ENCODE data around the gene SIX2. TPM values are rescaled to one million over a fixed set of nuclear protein-coding genes. Genes with fewer than 3 reads are reported as not detected.
A peak's percentile ranks its signal among the peaks of the same experiment; 100 is the strongest.

The SIX2 gene
- total RNA-seq, 2 experiments from 2014 or later, result not detected

DNA sequence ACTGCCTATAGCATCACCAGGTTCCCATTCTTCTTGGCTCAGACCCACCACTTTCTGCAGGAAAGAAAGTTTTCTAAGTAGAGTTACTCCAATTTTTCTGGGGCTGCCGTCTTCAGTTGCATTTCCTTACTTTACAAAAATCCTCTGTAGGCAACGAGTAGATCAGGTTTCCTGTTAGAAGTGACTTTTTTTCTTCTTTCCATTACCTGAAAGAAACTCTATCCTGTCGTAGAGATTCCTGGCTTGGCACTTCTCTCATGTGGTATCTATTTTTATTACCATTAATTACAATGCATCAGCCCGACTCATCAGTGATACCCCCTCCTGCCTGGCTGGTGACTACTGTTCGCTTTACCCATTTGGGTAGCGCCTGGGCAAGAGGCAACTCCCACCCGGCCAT lies 5.6 kb upstream of the SIX2 start:
- DNase-seq, result no peak
- H3K27me3 Mint-ChIP-seq, result peaks cover 57% of the 10 kb centered on the region
- CTCF ChIA-PET, result interaction anchor here (0.8 to 3.4 kb wide), 2 partner anchors 9 to 479 kb away, joined by 3 to 13 read pairs; no protein-coding TSS in a partner anchor
- peaks cover 5% of the 10 kb centered on the region for H3K4me1 Mint-ChIP-seq
- no peaks in the 10 kb centered on the region for H3K9me3 Mint-ChIP-seq (ENCODE audit: low read depth)
- intact Hi-C loops (cut with DNase I, micrococcal nuclease), result loop anchor here (1.0 to 5.0 kb wide), 2 partner anchors 34 to 73 kb away; partner anchors contain the start of gene SIX3 (in 1 of the 2)
- no peak overlapping the region for H3K4me3 Mint-ChIP-seq
- no peak for ATAC-seq
- H3K36me3 Mint-ChIP-seq (ENCODE audit: low read depth), result no peaks in the 10 kb centered on the region
- POLR2A ChIA-PET, result no interaction called here
- H3K27ac Mint-ChIP-seq, result no peak overlapping the region

DNA sequence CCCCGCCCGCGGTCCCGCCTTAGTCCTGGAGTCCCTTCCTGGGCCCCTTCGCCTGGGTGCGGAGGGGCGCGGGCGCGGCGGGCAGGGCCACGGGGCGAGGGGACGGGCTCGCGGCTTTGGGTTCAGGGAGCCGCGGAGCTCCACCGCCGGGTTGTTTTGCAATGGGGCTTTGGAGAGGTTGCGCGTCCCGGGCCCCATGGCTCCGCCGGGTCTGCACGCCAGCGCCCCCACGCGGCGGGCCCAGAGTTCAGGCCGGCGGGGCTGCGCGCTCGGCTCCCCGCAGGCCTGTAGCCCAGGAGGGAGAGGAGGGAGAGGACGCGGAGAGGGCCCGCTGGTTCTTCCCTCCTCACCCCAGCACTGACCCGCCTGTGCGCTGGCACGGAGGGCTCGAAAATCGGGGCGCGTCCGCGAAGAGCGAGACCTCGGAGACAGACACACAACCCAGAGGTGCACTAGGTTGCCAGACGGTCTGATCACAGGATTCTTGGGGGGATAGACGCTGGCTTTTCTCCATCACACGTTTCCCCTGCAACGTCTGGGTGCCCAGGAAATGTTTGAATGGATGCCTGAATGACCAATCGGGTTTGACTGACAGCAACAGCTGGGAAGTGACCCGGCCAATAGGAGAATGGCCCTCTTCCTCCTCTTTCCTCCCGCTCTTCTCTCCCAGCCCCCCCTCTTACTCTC lies 4.9 kb upstream of the SIX2 start:
- CTCF ChIA-PET, result interaction anchor here (0.6 to 3.4 kb wide), 5 partner anchors 9 to 480 kb away, joined by 3 to 13 read pairs (median 3); no protein-coding TSS in a partner anchor
- Mint-ChIP-seq H3K4me3 (no peak overlapping the region), H3K27ac (no peak overlapping the region), H3K9me3 (ENCODE audit: low read depth) (no peaks in the 10 kb centered on the region), H3K27me3 (peaks cover 59% of the 10 kb centered on the region), H3K4me1 (peaks cover 6% of the 10 kb centered on the region), H3K36me3 (ENCODE audit: low read depth) (no peaks in the 10 kb centered on the region)
- ATAC-seq (peak; percentile 83), DNase-seq (peak; percentile 73)
- POLR2A ChIA-PET, result no interaction called here
- intact Hi-C loops (cut with DNase I, micrococcal nuclease), result loop anchor here (1.0 to 5.0 kb wide), 2 partner anchors 33 to 72 kb away; partner anchors contain the start of gene SIX3 (in 1 of the 2)

GRCh38 chr2:45013229-45014015 lies 4.2 kb upstream of the SIX2 start:
- peaks cover 9% of the 10 kb centered on the region for H3K4me1 Mint-ChIP-seq
- DNase-seq (no peak), ATAC-seq (no peak)
- no peak overlapping the region for H3K27ac Mint-ChIP-seq
- H3K36me3 Mint-ChIP-seq (ENCODE audit: low read depth), result no peaks in the 10 kb centered on the region
- H3K27me3 Mint-ChIP-seq, result peaks cover 61% of the 10 kb centered on the region
- POLR2A ChIA-PET, result no interaction called here
- no peak overlapping the region for H3K4me3 Mint-ChIP-seq
- no peaks in the 10 kb centered on the region for H3K9me3 Mint-ChIP-seq (ENCODE audit: low read depth)
- intact Hi-C loops (cut with DNase I, micrococcal nuclease), result loop anchor here (1.0 to 5.0 kb wide), 2 partner anchors 32 to 71 kb away; partner anchors contain the start of gene SIX3 (in 1 of the 2)
- CTCF ChIA-PET, result interaction anchor here (0.6 to 3.4 kb wide), 7 partner anchors 26 to 631 kb away, joined by 3 to 13 read pairs (median 4); no protein-coding TSS in a partner anchor

GRCh38 chr2:45012733-45013132 lies 3.5 kb upstream of the SIX2 start:
- DNase-seq (no peak), ATAC-seq (no peak)
- H3K36me3 Mint-ChIP-seq (ENCODE audit: low read depth), result no peaks in the 10 kb centered on the region
- no peak overlapping the region for H3K27ac Mint-ChIP-seq
- intact Hi-C loops (cut with DNase I, micrococcal nuclease), result loop anchor here in 1 of 2 experiments (5.0 kb wide), 1 partner anchor 70 kb away; the partner anchor contains the start of gene SIX3
- H3K4me3 Mint-ChIP-seq, result peak overlapping the region; percentile 15
- no peaks in the 10 kb centered on the region for H3K9me3 Mint-ChIP-seq (ENCODE audit: low read depth)
- ChIA-PET CTCF (interaction anchor here (0.6 to 3.4 kb wide), 5 partner anchors 40 to 632 kb away, joined by 3 to 13 read pairs (median 4); no protein-coding TSS in a partner anchor), POLR2A (no interaction called here)
- peaks cover 12% of the 10 kb centered on the region for H3K4me1 Mint-ChIP-seq
- peaks cover 62% of the 10 kb centered on the region for H3K27me3 Mint-ChIP-seq

DNA sequence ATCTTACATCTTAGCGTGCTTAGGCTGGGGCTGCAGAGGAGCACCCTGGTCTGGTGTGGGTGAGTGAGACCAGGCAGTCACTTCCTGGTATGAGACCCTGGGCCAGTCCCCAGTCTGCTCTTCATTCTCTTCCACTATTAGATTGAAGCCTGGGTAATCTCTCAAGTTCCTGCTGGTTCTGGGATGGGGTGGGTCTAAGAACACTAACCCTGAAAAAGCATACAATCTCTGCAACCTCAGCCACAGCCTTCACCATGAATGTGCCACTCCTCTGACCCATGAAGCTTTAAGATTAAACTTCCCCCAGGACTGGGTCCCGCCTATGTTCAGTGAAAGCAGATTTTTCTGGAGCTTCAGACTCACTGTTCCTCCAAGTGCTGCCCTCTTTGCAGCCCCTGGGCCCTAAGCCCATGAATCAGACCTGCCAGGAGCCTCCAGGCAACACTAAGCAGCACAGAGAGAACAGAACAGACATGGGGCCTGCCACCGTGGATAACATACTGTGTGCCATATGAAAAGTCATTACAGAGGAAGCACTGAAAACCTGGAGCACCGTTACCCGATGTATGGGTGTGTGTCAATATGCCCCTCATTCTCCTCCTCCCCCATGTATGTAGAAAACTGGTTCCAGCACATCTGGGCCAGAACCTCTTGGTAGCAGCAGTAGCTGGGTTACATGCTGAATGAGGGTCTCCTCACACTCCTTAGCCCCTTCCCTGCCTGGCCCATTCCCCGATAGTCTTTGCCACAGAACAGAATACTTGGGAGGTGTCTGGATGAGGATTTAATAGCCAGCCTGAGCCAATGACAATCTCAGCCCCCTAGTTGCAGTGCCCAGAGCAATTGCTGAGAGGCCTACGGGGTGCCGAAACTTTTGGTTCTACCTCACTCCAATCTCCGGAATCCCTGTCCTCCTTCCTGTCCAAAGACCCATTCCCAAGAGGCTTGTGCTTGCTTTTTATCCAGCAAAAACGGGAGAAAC lies 2.7 kb upstream of the SIX2 start:
- POLR2A ChIA-PET, result no interaction called here
- DNase-seq, result no peak
- Mint-ChIP-seq H3K4me1 (peaks cover 12% of the 10 kb centered on the region), H3K4me3 (no peak overlapping the region), H3K27me3 (peaks cover 67% of the 10 kb centered on the region), H3K36me3 (ENCODE audit: low read depth) (no peaks in the 10 kb centered on the region), H3K9me3 (ENCODE audit: low read depth) (no peaks in the 10 kb centered on the region), H3K27ac (no peak overlapping the region)
- CTCF ChIA-PET, result interaction anchor here (0.6 to 3.4 kb wide), 5 partner anchors 30 to 1225 kb away, joined by 3 to 13 read pairs (median 4); no protein-coding TSS in a partner anchor
- intact Hi-C loops (cut with DNase I, micrococcal nuclease), result loop anchor here in 1 of 2 experiments (5.0 kb wide), 1 partner anchor 70 kb away; the partner anchor contains the start of gene SIX3
- no peak for ATAC-seq

DNA sequence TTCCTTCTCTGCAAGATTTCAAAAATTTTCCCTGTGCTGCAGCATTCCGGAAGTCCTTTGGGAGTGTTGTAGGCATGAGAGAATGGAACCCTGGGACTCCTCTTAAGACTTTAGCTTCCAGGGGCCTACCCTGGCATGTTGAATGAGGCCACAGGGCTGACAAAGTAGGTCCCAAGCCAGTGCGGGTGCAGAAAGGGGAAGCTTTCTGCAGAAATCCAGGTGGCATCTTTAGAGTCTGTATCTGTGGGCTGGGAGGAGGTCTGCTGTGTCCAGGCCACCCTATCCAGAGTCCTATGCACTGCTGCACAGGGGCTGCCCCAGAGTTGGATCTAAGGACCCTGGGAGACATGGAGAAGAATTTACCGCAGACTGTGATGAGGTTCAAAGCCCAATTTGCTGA lies 1.9 kb upstream of the SIX2 start:
- ATAC-seq (no peak), DNase-seq (no peak)
- peaks cover 15% of the 10 kb centered on the region for H3K4me1 Mint-ChIP-seq
- no peaks in the 10 kb centered on the region for H3K9me3 Mint-ChIP-seq (ENCODE audit: low read depth)
- POLR2A ChIA-PET, result no interaction called here
- no peaks in the 10 kb centered on the region for H3K36me3 Mint-ChIP-seq (ENCODE audit: low read depth)
- intact Hi-C loops (cut with DNase I, micrococcal nuclease), result loop anchor here in 1 of 2 experiments (5.0 kb wide), 1 partner anchor 69 kb away; the partner anchor contains the start of gene SIX3
- H3K4me3 Mint-ChIP-seq, result no peak overlapping the region
- H3K27me3 Mint-ChIP-seq, result peaks cover 74% of the 10 kb centered on the region
- CTCF ChIA-PET, result interaction anchor here (0.6 to 1.4 kb wide), 4 partner anchors 12 to 1226 kb away, joined by 3 to 5 read pairs (median 4); no protein-coding TSS in a partner anchor
- H3K27ac Mint-ChIP-seq, result no peak overlapping the region

- no peaks in the 10 kb centered on the region for H3K9me3 Mint-ChIP-seq (ENCODE audit: low read depth)
- POLR2A ChIA-PET, result no interaction called here
- peaks cover 16% of the 10 kb centered on the region for H3K4me1 Mint-ChIP-seq
- peaks cover 72% of the 10 kb centered on the region for H3K27me3 Mint-ChIP-seq
- H3K36me3 Mint-ChIP-seq (ENCODE audit: low read depth), result no peaks in the 10 kb centered on the region
- CTCF ChIA-PET, result interaction anchor here (0.8 to 1.4 kb wide), 2 partner anchors 12 to 206 kb away, joined by 3 to 5 read pairs; no protein-coding TSS in a partner anchor
- ATAC-seq (no peak), DNase-seq (no peak)
- H3K27ac Mint-ChIP-seq, result no peak overlapping the region
- H3K4me3 Mint-ChIP-seq, result no peak overlapping the region
- intact Hi-C loops (cut with DNase I, micrococcal nuclease), result loop anchor here in 1 of 2 experiments (5.0 kb wide), 1 partner anchor 68 kb away; the partner anchor contains the start of gene SIX3
Observed at GRCh38 chr2:45010702-45011012, 1.4 kb upstream of the SIX2 start.

- no peak overlapping the region for H3K4me3 Mint-ChIP-seq
Observed at GRCh38 chr2:45009928-45010701, 863 bp upstream of the SIX2 start.

DNA sequence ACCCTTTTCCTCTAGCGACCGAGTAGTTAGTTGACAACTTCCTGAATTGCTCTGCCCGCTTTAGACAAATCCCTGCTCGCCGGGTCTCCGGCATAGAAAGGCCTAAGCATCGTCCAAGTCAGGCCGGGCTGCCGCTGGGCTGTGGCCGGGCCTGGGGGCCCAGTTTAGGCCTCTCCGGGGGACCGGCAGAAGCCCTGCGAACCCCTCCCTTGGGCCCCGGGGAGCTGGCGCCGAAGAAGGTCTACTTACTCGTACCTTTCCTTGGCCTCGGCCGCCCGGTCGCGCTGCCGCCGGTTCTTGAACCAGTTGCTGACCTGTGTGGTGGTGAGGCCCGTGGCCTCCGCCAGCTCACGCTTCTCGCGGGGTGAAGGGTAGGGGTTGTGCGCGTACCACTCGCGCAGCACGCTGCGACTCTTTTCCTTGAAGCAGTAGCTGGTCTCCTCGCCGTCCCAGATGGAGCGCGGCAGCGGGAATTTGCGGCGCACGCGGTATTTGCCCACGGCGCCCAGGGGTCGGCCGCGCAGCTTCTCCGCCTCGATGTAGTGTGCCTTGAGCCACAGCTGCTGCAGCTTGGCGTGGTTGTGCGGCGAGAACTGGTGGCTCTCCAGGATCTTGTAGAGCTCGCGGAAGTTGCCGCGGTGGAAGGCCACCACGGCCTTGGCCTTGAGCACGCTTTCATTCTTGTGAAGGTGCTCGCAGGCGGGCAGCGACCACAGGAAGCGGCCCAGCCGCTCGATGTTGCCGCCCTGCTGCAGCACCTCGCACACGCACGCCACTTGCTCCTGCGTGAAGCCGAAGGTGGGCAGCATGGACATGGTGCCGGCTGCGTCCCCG lies 739 bp downstream of the SIX2 start:
- ATAC-seq (peak; percentile 7), DNase-seq (peak; percentile 37)
- intact Hi-C loops (cut with DNase I, micrococcal nuclease), result loop anchor here (5.0 to 10.0 kb wide), 4 partner anchors 76 to 201 kb away; no protein-coding TSS in a partner anchor
- Mint-ChIP-seq H3K9me3 (ENCODE audit: low read depth) (no peaks in the 10 kb centered on the region), H3K27ac (no peak overlapping the region), H3K36me3 (ENCODE audit: low read depth) (no peaks in the 10 kb centered on the region), H3K4me1 (peaks cover 24% of the 10 kb centered on the region), H3K4me3 (peak overlapping the region; percentile 39), H3K27me3 (peaks cover 73% of the 10 kb centered on the region)
- CTCF ChIA-PET, result interaction anchor here (0.6 to 1.7 kb wide), 3 partner anchors 24 to 239 kb away, joined by 3 read pairs; no protein-coding TSS in a partner anchor
- POLR2A ChIA-PET, result no interaction called here

More at GRCh38 chr2:45009928-45010701, 863 bp upstream of the SIX2 start:
- Mint-ChIP-seq H3K9me3 (ENCODE audit: low read depth) (no peaks in the 10 kb centered on the region), H3K36me3 (ENCODE audit: low read depth) (no peaks in the 10 kb centered on the region), H3K4me1 (peaks cover 20% of the 10 kb centered on the region), H3K27me3 (peaks cover 72% of the 10 kb centered on the region), H3K27ac (no peak overlapping the region)
- ATAC-seq (no peak), DNase-seq (no peak)
- CTCF ChIA-PET, result interaction anchor here (0.6 to 1.4 kb wide), 3 partner anchors 8 to 205 kb away, joined by 3 to 5 read pairs (median 3); no protein-coding TSS in a partner anchor
- POLR2A ChIA-PET, result interaction anchor here (0.7 kb wide), 1 partner anchor 15 kb away, joined by 4 read pairs; no protein-coding TSS in a partner anchor
- intact Hi-C loops (cut with DNase I, micrococcal nuclease), result loop anchor here (5.0 to 10.0 kb wide), 5 partner anchors 68 to 203 kb away; partner anchors contain the start of gene SIX3 (in 1 of the 2)

Data from activated CD4-positive, alpha-beta T cell treated with anti-CD3 and anti-CD28 coated beads for 36 hours (primary cell).